Measurements from ENCODE around the gene CEACAM6.
A peak's percentile ranks its signal among the peaks of the same experiment; 100 is the strongest.

Gene CEACAM6

GRCh38 chr19:41795031-41795461 lies 39.7 kb downstream of the CEACAM6 start:
- DNase-seq (ENCODE audit: extremely low read depth, insufficient read length) = no peak
- Histone ChIP-seq H3K4me3 (replicated peaks; ENCODE audit: low read depth, low read length) (no peak overlapping the region), H3K27me3 (replicated peaks; ENCODE audit: control insufficient read depth, insufficient read depth, low read length) (no peaks in the 10 kb centered on the region; the same call in 1 of the 2 replicates), H3K36me3 (ENCODE audit: control insufficient read depth, insufficient read depth, low read length) (no peaks in the 10 kb centered on the region)
- TF ChIP-seq CTCF (IDR thresholded peaks at IDR 0.05; ENCODE audit: insufficient read depth, low read length, poor library complexity, severe bottlenecking) = peak; percentile 87

- DNase-seq (ENCODE audit: extremely low read depth, insufficient read length) = no peak
- Histone ChIP-seq H3K4me3 (replicated peaks; ENCODE audit: low read depth, low read length) (no peak within 1 kb of the TSS), H3K36me3 (ENCODE audit: control insufficient read depth, insufficient read depth, low read length) (no peaks in the 10 kb centered on the region), H3K27me3 (replicated peaks; ENCODE audit: control insufficient read depth, insufficient read depth, low read length) (no peaks in the 10 kb centered on the region; the same call in 1 of the 2 replicates)
- no peak for TF ChIP-seq CTCF (IDR thresholded peaks at IDR 0.05; ENCODE audit: insufficient read depth, low read length, poor library complexity, severe bottlenecking)
These were observed 41.0 kb downstream of the CEACAM6 start, which contains the start of gene CEACAM3 for GRCh38 chr19:41796362-41796761. CEACAM3 (plus strand) TSS chr19:41796587; CDS start chr19:41796678, 91 bp downstream.

- Histone ChIP-seq H3K4me3 (replicated peaks; ENCODE audit: low read depth, low read length) (no peak overlapping the region), H3K36me3 (ENCODE audit: control insufficient read depth, insufficient read depth, low read length) (no peaks in the 10 kb centered on the region), H3K27me3 (replicated peaks; ENCODE audit: control insufficient read depth, insufficient read depth, low read length) (no peaks in the 10 kb centered on the region; the same call in 1 of the 2 replicates)
- TF ChIP-seq CTCF (IDR thresholded peaks at IDR 0.05; ENCODE audit: insufficient read depth, low read length, poor library complexity, severe bottlenecking) = no peak
- no peak for DNase-seq (ENCODE audit: extremely low read depth, insufficient read length)
These were observed 41.6 kb downstream of the CEACAM6 start for GRCh38 chr19:41796901-41797300.

GRCh38 chr19:41799444-41800000 lies 44.2 kb downstream of the CEACAM6 start:
- Histone ChIP-seq H3K27me3 (replicated peaks; ENCODE audit: control insufficient read depth, insufficient read depth, low read length) (no peaks in the 10 kb centered on the region; the same call in 1 of the 2 replicates), H3K4me3 (replicated peaks; ENCODE audit: low read depth, low read length) (no peak overlapping the region), H3K36me3 (ENCODE audit: control insufficient read depth, insufficient read depth, low read length) (no peaks in the 10 kb centered on the region)
- TF ChIP-seq CTCF (IDR thresholded peaks at IDR 0.05; ENCODE audit: insufficient read depth, low read length, poor library complexity, severe bottlenecking) = no peak
- no peak for DNase-seq (ENCODE audit: extremely low read depth, insufficient read length)

GRCh38 chr19:41801031-41801430 lies 45.7 kb downstream of the CEACAM6 start:
- TF ChIP-seq CTCF (IDR thresholded peaks at IDR 0.05; ENCODE audit: insufficient read depth, low read length, poor library complexity, severe bottlenecking) = no peak
- no peak overlapping the region for H3K4me3 ChIP-seq (replicated peaks; ENCODE audit: low read depth, low read length)
- no peak for DNase-seq (ENCODE audit: extremely low read depth, insufficient read length)
- H3K36me3 ChIP-seq (ENCODE audit: control insufficient read depth, insufficient read depth, low read length) = no peaks in the 10 kb centered on the region
- H3K27me3 ChIP-seq (replicated peaks; ENCODE audit: control insufficient read depth, insufficient read depth, low read length) = no peaks in the 10 kb centered on the region; the same call in 1 of the 2 replicates

All from GM06990 (cell line).